ENCODE results near the gene PARD6G.

PARD6G gene

DNA sequence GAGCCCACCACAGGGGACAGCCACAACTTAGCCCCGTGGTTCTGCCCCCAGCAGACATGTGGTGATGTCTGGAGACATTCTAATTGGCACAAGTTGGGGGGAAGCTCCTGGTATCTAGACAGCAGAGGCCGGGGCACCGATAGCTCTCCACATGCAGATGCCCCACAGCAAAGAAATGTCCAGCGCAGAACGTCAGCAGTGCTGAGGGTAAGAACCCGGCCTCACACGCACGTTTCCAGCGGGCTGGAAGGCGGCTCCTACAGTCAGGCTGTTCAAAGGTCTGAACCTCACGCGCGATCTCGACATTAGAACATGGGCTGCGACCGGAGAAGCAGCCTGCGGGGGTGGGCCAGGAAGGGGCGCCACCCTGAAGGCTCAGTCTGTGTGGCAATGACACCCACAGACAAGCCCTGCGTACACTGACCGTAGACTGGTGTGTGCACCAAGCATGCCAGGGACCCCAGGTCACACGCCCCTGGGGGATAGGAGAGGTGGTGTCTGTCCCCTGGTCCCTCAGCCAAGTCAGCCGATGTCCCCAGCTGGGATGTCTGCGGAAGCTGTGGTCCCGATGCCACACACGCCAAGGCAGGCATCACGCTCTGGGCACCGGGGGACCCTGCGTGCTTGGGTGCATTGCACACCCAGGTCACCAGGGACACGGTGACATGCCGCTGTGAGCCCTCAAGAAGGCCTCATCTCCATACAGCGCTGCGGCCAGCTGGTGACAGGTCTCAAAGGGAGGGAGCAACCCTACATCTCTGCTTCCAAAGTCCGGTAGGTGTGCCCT is 66.3 kb downstream of the PARD6G start:
- DNase-seq, result no peak
- Histone ChIP-seq H3K27ac (no peak overlapping the region), H3K4me3 (ENCODE audit: low read depth, low read length) (no peak overlapping the region), H3K36me3 (replicated peaks) (no peaks in the 10 kb centered on the region), H3K27me3 (replicated peaks) (no peaks in the 10 kb centered on the region)
- TF ChIP-seq, protein P1, sequence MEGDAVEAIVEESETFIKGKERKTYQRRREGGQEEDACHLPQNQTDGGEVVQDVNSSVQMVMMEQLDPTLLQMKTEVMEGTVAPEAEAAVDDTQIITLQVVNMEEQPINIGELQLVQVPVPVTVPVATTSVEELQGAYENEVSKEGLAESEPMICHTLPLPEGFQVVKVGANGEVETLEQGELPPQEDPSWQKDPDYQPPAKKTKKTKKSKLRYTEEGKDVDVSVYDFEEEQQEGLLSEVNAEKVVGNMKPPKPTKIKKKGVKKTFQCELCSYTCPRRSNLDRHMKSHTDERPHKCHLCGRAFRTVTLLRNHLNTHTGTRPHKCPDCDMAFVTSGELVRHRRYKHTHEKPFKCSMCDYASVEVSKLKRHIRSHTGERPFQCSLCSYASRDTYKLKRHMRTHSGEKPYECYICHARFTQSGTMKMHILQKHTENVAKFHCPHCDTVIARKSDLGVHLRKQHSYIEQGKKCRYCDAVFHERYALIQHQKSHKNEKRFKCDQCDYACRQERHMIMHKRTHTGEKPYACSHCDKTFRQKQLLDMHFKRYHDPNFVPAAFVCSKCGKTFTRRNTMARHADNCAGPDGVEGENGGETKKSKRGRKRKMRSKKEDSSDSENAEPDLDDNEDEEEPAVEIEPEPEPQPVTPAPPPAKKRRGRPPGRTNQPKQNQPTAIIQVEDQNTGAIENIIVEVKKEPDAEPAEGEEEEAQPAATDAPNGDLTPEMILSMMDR (IDR thresholded peaks at IDR 0.05; ENCODE audit: low read depth, low read length, missing control alignments), result no peak
- in situ Hi-C loops (cut with HindIII; ENCODE audit: low pct_ligation_motif_present, low sequenced_read_pairs), result no loop called here

DNA sequence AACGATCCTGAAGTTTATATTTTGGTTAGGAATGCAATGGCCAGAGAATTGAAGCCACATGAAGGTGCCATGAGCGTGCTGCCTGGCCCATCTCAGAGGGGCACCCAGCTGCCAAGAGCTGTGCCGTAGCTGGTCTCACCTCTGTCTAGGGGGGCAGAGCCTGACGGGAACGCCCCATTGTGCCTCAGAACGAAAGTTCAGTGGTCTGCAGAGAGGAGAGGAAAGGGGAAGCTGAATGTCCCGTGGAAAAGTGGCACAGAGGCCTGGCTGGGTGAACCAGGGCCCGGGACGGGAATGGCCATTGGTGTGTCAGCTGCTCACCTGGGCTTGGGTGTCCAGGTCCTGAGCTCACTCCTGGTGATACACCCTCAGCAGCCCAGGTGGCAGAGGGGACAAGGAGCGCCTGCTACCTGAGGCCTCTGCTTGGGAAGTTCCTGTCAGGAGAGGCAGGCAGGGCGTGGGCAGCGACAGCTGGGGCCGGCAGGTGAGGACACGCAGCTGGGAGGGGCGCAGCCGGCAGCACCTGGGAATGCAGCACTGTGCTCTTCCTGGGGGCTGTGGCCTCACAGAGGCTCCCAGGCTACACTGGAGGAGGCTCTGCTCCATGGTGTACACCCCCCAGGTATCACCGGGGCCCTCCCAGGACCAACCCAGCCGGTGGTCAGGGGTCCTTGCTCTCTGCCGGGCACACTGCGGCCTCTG is 67.3 kb downstream of the PARD6G start:
- TF ChIP-seq, protein P1 (IDR thresholded peaks at IDR 0.05; ENCODE audit: low read depth, low read length, missing control alignments), result no peak
- Histone ChIP-seq H3K36me3 (replicated peaks) (no peaks in the 10 kb centered on the region), H3K27me3 (replicated peaks) (no peaks in the 10 kb centered on the region), H3K27ac (no peak overlapping the region), H3K4me3 (ENCODE audit: low read depth, low read length) (no peak overlapping the region)
- no peak for DNase-seq
- in situ Hi-C loops (cut with HindIII; ENCODE audit: low pct_ligation_motif_present, low sequenced_read_pairs), result no loop called here

DNA sequence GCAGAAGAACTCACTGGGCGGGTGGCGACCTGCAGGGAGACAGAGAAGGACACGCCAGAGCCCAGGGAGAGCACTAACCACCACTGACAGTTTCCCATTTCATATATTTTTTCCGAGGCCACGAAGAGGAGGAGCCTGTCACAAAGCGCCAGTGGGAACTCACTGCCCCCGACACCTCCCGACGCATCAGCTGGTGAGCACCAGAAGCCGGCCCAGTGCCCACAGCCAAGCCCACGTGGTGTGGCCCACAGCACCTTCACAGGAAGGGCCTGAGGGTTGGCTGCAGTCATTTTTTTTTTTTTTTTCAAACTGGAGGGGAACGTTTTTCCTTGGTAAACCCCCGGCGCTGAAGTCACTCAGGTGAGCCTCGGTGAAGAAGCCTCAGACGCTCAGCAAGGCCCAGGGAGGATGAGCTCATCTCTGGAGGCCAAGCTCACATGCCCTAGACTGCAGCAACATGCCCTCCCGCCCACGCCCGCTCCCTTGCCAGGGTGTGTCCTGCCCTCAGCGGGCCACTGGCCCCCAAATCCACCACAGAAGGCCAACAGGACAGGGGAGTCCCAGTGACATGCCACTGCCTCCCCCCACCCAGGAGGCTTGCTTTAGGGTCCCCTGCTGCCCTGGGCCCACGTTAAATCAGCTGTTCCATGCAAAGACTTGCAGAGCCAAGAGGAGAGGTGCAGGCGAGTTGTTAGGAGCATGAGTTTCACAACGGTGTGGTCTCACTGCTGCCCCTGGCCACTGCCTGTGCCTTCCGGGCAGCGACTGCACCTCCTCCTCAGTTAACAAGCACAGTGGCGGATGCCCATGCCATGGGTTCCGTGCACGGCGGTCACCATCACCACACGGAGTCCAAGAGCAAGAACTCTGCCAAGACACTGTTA is 68.1 kb downstream of the PARD6G start:
- Histone ChIP-seq H3K27ac (no peak overlapping the region), H3K36me3 (replicated peaks) (no peaks in the 10 kb centered on the region), H3K27me3 (replicated peaks) (no peaks in the 10 kb centered on the region), H3K4me3 (ENCODE audit: low read depth, low read length) (no peak overlapping the region)
- TF ChIP-seq, protein P1 (IDR thresholded peaks at IDR 0.05; ENCODE audit: low read depth, low read length, missing control alignments), result no peak
- in situ Hi-C loops (cut with HindIII; ENCODE audit: low pct_ligation_motif_present, low sequenced_read_pairs), result no loop called here
- DNase-seq, result no peak

DNA sequence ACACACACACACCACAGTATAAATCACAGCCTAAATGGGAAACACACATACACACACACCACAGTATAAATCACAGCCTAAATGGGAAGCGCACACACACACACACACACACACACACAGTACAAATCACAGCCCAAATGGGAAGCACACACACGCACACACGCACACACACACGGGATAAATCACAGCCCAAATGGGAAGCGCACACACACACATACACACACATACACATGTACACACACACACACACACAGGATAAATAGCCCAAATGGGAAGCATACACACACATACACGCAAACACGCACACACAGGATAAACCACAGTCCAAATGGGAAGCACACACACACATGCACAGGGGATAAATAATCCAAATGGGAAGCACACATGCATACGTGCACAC is 70.2 kb downstream of the PARD6G start:
- no peak overlapping the region for H3K4me3 ChIP-seq (ENCODE audit: low read depth, low read length)
- TF ChIP-seq, protein P1 (IDR thresholded peaks at IDR 0.05; ENCODE audit: low read depth, low read length, missing control alignments), result no peak
- in situ Hi-C loops (cut with HindIII; ENCODE audit: low pct_ligation_motif_present, low sequenced_read_pairs), result no loop called here
- no peaks in the 10 kb centered on the region for H3K36me3 ChIP-seq (replicated peaks)
- DNase-seq, result no peak
- no peaks in the 10 kb centered on the region for H3K27me3 ChIP-seq (replicated peaks)
- no peak overlapping the region for H3K27ac ChIP-seq

DNA sequence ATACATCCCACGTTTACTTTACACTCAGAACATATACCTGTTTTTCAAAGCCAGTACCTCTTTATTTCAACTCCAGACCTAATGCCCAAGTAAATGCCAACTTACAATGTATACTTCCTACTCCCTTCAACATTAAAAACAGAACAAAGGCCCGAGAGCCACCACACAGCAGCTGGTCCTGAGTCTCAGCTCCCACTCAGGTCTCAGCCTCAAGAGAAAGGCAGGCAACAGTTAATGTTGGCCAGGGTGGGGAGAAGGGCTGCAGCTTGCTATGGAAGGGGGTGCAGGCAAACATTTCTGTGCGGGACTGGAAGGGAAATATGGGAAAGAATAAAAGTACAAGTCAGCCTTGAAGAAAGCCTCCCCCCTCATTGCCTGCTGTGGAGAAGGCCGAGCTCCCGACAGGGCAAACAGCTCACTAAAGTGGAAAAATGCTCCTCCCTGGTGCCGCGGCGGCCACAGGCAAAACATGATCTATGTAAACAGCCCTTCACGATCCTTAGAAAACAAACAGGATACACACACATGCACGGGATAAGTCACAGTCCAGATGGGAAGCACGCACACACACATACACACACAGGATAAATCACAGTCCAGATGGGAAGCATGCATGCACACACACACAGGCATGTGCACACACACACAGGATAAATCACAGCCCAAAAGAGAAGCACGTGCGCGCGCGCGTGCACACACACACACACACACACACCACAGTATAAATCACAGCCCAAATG is 70.8 kb downstream of the PARD6G start:
- in situ Hi-C loops (cut with HindIII; ENCODE audit: low pct_ligation_motif_present, low sequenced_read_pairs), result no loop called here
- Histone ChIP-seq H3K4me3 (ENCODE audit: low read depth, low read length) (no peak overlapping the region), H3K27me3 (replicated peaks) (no peaks in the 10 kb centered on the region), H3K36me3 (replicated peaks) (no peaks in the 10 kb centered on the region), H3K27ac (no peak overlapping the region)
- no peak for DNase-seq
- TF ChIP-seq, protein P1 (IDR thresholded peaks at IDR 0.05; ENCODE audit: low read depth, low read length, missing control alignments), result no peak

Data from brain microvascular endothelial cell (primary cell).